Hepatocyte (in vitro differentiated cells): ENCODE results near the gene DUOXA2.

Experiments used
- EZH2 ChIP-seq: fragments of 200-600 bp; sonication (generic); IDR thresholded peaks from 2 replicates; pipeline ENCODE4 v1.6.1; 2016; ENCODE audit warnings: antibody characterized with exemption, mild to moderate bottlenecking, borderline replicate concordance
- EZH2phosphoT487 ChIP-seq: fragments of 200-600 bp; sonication (generic); IDR thresholded peaks from one replicate; pipeline ENCODE4 v1.6.1; 2018; ENCODE audit warnings: antibody characterized with exemption, mild to moderate bottlenecking, low read depth, moderate library complexity; ENCODE audit not compliant: unreplicated experiment, severe bottlenecking
- TF ChIP-seq, protein P1 (sequence below): fragments of 200-600 bp; sonication (generic); IDR thresholded peaks from 2 replicates; pipeline ENCODE4 v1.5.1; 2016; ENCODE audit warnings: antibody characterized with exemption, mild to moderate bottlenecking; ENCODE audit not compliant: poor library complexity

DNA sequence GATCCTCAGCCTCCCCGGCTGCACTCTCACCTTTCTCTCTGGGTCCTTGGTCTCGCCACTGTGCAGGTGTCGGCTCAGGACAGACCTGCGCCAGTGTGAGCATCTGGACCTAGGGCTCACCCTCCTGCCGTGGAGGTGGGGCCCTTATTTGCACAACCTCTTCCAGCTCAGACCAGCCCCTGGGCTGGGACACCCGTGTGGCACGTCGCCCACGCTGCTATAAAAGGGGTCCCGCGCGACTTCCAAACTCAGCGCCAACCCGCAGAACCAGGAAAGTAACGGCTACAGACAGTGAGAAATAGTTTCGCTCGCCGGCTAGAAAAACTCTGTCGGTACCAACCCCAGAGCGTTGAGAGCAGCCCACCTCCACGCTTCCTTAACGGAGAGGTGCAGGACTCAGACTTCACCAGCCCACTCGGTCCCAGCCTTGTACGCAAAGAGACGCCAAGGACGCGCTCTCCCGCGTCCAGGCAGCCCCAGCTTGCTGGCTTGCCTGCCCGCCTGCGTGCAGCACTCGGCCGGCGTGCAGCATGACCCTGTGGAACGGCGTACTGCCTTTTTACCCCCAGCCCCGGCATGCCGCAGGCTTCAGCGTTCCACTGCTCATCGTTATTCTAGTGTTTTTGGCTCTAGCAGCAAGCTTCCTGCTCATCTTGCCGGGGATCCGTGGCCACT, at the start of gene DUOXA2, which contains the start of gene DUOX2:
- TF ChIP-seq, protein P1, sequence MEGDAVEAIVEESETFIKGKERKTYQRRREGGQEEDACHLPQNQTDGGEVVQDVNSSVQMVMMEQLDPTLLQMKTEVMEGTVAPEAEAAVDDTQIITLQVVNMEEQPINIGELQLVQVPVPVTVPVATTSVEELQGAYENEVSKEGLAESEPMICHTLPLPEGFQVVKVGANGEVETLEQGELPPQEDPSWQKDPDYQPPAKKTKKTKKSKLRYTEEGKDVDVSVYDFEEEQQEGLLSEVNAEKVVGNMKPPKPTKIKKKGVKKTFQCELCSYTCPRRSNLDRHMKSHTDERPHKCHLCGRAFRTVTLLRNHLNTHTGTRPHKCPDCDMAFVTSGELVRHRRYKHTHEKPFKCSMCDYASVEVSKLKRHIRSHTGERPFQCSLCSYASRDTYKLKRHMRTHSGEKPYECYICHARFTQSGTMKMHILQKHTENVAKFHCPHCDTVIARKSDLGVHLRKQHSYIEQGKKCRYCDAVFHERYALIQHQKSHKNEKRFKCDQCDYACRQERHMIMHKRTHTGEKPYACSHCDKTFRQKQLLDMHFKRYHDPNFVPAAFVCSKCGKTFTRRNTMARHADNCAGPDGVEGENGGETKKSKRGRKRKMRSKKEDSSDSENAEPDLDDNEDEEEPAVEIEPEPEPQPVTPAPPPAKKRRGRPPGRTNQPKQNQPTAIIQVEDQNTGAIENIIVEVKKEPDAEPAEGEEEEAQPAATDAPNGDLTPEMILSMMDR = no peak
- TF ChIP-seq EZH2phosphoT487 (no peak), EZH2 (peak; percentile 92)
